Measurements from ENCODE around the gene SEC62.

Gene SEC62

GRCh38 chr3:170044271-170044670, 77.7 kb downstream of the SEC62 start:
- Histone ChIP-seq H3K36me3 (ENCODE audit: control insufficient read depth, insufficient read depth, low read length, severe bottlenecking) (no peaks in the 10 kb centered on the region), H3K27me3 (replicated peaks; ENCODE audit: control insufficient read depth, insufficient read depth, low read length) (peaks cover 19% of the 10 kb centered on the region), H3K9ac (ENCODE audit: low read length) (no peak overlapping the region), H3K4me3 (ENCODE audit: low read length) (no peak overlapping the region), H3K4me1 (ENCODE audit: control insufficient read depth, insufficient read depth, low read length) (peaks cover 2% of the 10 kb centered on the region), H3K9me3 (ENCODE audit: control insufficient read depth, low read length) (no peaks in the 10 kb centered on the region)
- DNase-seq (ENCODE audit: low read depth): no peak

GRCh38 chr3:170044795-170045244, 78.2 kb downstream of the SEC62 start:
- Histone ChIP-seq H3K9ac (ENCODE audit: low read length) (no peak overlapping the region), H3K4me3 (ENCODE audit: low read length) (no peak overlapping the region), H3K36me3 (ENCODE audit: control insufficient read depth, insufficient read depth, low read length, severe bottlenecking) (no peaks in the 10 kb centered on the region), H3K4me1 (ENCODE audit: control insufficient read depth, insufficient read depth, low read length) (peaks cover 5% of the 10 kb centered on the region), H3K9me3 (ENCODE audit: control insufficient read depth, low read length) (no peaks in the 10 kb centered on the region), H3K27me3 (replicated peaks; ENCODE audit: control insufficient read depth, insufficient read depth, low read length) (peaks cover 15% of the 10 kb centered on the region)
- DNase-seq (ENCODE audit: low read depth): no peak

GRCh38 chr3:170046269-170047132, 79.9 kb downstream of the SEC62 start:
- Histone ChIP-seq H3K4me3 (ENCODE audit: low read length) (no peak overlapping the region), H3K27me3 (replicated peaks; ENCODE audit: control insufficient read depth, insufficient read depth, low read length) (peaks cover 5% of the 10 kb centered on the region), H3K9me3 (ENCODE audit: control insufficient read depth, low read length) (no peaks in the 10 kb centered on the region), H3K9ac (ENCODE audit: low read length) (no peak overlapping the region), H3K36me3 (ENCODE audit: control insufficient read depth, insufficient read depth, low read length, severe bottlenecking) (no peaks in the 10 kb centered on the region), H3K4me1 (ENCODE audit: control insufficient read depth, insufficient read depth, low read length) (peaks cover 5% of the 10 kb centered on the region)
- no peak for DNase-seq (ENCODE audit: low read depth)

- Histone ChIP-seq H3K9me3 (ENCODE audit: control insufficient read depth, low read length) (no peaks in the 10 kb centered on the region), H3K4me3 (ENCODE audit: low read length) (no peak overlapping the region), H3K9ac (ENCODE audit: low read length) (no peak overlapping the region), H3K4me1 (ENCODE audit: control insufficient read depth, insufficient read depth, low read length) (peaks cover 5% of the 10 kb centered on the region), H3K27me3 (replicated peaks; ENCODE audit: control insufficient read depth, insufficient read depth, low read length) (no peaks in the 10 kb centered on the region), H3K36me3 (ENCODE audit: control insufficient read depth, insufficient read depth, low read length, severe bottlenecking) (no peaks in the 10 kb centered on the region)
- DNase-seq (ENCODE audit: low read depth): no peak
Measured at GRCh38 chr3:170047133-170047404, 80.5 kb downstream of the SEC62 start.

Data from adipocyte (in vitro differentiated cells).